Gastroesophageal sphincter (tissue), 3 donors: Measurements from ENCODE around the gene KRCC1.
"Not testable (repeated sequence)": the region's sequence is repeated elsewhere in the genome, so short reads cannot be mapped to it uniquely, and the experiment has no call there.

Source experiments
- POLR2A ChIP-seq, 2 donors: fragments of 450-650 bp; IDR thresholded peaks; one replicate each; pipeline ENCODE4 v1.6.1; 2017; ENCODE audit warnings: antibody characterized with exemption in 2 of 2, mild to moderate bottlenecking in 2 of 2, moderate library complexity in 1 of 2
- TF ChIP-seq, protein P1 (sequence below), 4 experiments: fragments of 200-600 bp in 2 of 4; fragments of 450-650 bp in 2 of 4; sonication (generic) in 1 of 4; IDR thresholded peaks; one replicate each; pipeline ENCODE4 v1.5.1; 2017 to 2019; ENCODE audit warnings: antibody characterized with exemption in 4 of 4, mild to moderate bottlenecking in 2 of 4, moderate library complexity in 2 of 4

GRCh38 chr2:88000474-88000873, 55.1 kb downstream of the KRCC1 start:
- TF ChIP-seq, protein P1, sequence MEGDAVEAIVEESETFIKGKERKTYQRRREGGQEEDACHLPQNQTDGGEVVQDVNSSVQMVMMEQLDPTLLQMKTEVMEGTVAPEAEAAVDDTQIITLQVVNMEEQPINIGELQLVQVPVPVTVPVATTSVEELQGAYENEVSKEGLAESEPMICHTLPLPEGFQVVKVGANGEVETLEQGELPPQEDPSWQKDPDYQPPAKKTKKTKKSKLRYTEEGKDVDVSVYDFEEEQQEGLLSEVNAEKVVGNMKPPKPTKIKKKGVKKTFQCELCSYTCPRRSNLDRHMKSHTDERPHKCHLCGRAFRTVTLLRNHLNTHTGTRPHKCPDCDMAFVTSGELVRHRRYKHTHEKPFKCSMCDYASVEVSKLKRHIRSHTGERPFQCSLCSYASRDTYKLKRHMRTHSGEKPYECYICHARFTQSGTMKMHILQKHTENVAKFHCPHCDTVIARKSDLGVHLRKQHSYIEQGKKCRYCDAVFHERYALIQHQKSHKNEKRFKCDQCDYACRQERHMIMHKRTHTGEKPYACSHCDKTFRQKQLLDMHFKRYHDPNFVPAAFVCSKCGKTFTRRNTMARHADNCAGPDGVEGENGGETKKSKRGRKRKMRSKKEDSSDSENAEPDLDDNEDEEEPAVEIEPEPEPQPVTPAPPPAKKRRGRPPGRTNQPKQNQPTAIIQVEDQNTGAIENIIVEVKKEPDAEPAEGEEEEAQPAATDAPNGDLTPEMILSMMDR (IDR thresholded peaks at IDR 0.05): not testable (repeated sequence)
- not testable (repeated sequence) for TF ChIP-seq POLR2A (IDR thresholded peaks at IDR 0.05)
